Measurements from ENCODE around the gene CCDC159. TPM values are rescaled to one million over a fixed set of nuclear protein-coding genes. Genes with fewer than 3 reads are reported as not detected.
"Not testable (repeated sequence)": the region's sequence is repeated elsewhere in the genome, so short reads cannot be mapped to it uniquely, and the experiment has no call there.

Gene CCDC159, protein sequence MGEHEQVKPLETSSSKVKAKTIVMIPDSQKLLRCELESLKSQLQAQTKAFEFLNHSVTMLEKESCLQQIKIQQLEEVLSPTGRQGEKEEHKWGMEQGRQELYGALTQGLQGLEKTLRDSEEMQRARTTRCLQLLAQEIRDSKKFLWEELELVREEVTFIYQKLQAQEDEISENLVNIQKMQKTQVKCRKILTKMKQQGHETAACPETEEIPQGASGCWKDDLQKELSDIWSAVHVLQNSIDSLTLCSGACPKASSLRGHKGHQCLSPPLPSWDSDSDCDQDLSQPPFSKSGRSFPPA
- total RNA-seq = 10 to 100 TPM in 3 of 4 donors, 1 to 10 TPM in 1; 1.2 to 46.2 (median 16.4) TPM

DNA sequence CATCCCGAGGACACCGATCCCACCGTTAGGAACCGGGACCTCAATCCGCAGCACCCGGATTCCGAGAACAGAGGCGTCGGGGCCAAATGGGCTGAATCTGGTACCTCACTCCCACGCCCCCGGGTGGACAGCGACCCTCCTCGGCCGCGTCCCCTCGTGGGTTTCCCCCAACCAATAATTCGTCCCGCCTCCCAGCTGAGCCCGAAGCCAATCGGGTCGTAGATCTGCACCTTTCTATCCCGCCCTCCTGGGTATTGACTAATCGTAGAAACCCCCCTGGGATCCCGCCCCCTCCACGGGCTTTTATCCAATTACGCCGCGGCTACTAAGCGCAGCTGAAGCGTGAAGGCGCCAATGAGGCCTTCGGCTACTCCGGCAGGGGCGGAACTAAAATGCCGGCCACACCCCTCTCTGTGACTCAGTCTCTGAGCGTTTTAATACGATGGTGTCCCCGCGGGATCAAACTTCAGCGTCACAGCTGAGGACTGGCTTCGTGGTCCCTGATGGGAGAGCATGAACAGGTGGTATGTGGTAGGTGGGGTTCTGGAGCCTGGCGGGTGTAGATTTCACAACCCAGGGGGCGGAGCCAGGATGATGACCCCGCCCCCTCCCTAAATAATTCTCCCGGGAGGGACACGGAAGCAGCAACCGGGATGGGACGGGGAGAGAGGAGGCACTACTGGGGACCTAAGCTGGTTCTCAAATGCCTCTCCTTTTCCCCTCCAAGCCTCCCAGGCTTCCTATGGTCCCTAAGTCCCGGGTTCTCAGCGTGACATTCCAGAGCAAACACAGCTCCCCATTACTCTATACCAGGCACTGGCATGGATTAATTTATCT lies at the start of gene CCDC159, which contains the start of gene TMEM205:
CCDC159 (plus strand) TSS at position 416 of the 837 bp plus-strand sequence; CDS start at position 504, 88 bp downstream.
TMEM205 (minus strand) TSS at position 165 of the 837 bp plus-strand sequence. CDS start 649 bp downstream, outside the sequence.
- TF ChIP-seq POLR2A (IDR thresholded peaks at IDR 0.05) = peak; percentile 72 to 74
- TF ChIP-seq, protein P1, sequence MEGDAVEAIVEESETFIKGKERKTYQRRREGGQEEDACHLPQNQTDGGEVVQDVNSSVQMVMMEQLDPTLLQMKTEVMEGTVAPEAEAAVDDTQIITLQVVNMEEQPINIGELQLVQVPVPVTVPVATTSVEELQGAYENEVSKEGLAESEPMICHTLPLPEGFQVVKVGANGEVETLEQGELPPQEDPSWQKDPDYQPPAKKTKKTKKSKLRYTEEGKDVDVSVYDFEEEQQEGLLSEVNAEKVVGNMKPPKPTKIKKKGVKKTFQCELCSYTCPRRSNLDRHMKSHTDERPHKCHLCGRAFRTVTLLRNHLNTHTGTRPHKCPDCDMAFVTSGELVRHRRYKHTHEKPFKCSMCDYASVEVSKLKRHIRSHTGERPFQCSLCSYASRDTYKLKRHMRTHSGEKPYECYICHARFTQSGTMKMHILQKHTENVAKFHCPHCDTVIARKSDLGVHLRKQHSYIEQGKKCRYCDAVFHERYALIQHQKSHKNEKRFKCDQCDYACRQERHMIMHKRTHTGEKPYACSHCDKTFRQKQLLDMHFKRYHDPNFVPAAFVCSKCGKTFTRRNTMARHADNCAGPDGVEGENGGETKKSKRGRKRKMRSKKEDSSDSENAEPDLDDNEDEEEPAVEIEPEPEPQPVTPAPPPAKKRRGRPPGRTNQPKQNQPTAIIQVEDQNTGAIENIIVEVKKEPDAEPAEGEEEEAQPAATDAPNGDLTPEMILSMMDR (IDR thresholded peaks at IDR 0.05) = peak in 3 of 4 experiments; percentile 17 to 29 (median 17)
- peak; percentile 100 for DNase-seq
- Histone ChIP-seq H3K27me3 (no peaks in the 10 kb centered on the region), H3K4me3 (peak within 1 kb of the TSS; percentile 68 to 94), H3K4me1 (peaks cover 0 to 9% of the 10 kb centered on the region in 2 donors), H3K9me3 (no peaks in the 10 kb centered on the region), H3K27ac (peak within 1 kb of the TSS; percentile 86 to 94), H3K36me3 (no peaks in the 10 kb centered on the region)
- intact Hi-C loops (cut with DNase I; ENCODE audit: low total_unique reads) = no loop called here

DNA sequence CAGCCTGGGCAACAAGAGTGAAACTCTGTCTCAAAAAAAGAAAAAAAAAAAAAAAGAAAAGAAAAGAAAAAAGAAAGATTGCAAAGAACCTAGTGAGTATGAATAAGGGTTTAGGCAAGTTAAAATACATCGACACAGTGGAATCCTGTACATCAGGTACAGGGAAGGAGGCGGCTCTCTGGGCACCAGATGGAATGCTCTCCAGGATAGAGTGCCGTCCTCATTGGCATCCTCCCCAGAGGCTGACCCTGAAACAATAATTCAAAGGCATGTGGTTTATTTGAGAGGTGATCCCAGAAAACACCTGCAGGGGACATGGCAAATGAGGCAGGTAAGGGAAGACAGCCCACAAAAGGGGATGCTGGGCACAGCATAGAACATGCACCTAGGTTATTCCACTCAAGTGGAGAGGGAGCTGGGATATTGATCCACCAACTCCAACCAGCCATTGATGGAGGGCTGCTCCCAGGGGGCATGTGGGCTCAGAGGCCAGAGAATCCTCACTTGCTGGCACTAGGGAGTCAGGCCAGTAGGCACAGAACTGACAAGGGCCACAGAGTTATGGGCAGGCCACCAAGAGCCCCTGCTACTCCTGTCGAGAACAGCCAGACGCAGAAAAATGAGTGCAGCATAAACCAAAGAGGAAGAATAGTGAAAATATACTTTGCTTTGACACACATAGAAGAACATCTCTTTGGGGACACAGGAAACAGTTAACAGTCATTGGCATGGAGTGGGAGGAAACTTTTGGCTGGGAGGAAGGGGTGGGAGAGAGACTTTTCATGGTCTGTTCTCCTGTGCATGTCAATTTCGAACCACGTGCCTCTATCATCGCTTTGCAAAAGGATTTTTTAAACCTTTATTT lies 46.1 kb upstream of the CCDC159 start:
- intact Hi-C loops (cut with DNase I; ENCODE audit: low total_unique reads) = loop anchor here (10.0 kb wide), 2 partner anchors 55 to 205 kb away; partner anchors contain the start of genes PLPPR2 and ZNF653
- no peaks in the 10 kb centered on the region for H3K27me3 ChIP-seq
- no peak for TF ChIP-seq POLR2A (IDR thresholded peaks at IDR 0.05)

DNA sequence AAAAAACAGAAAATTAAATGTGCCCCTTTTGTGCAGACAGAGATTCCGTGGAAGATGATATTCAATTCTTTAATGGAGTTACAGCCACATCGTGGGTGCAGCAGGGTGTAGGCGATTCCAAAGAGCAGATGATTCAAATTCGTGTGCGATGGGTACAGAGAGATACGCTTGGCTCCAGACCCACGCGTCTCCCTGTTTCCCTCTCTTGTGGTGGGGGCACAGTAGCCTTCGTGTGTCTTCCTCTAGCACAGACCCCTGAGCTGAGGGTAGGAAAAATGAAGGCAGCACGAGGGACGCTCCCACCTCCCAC lies 45.6 kb upstream of the CCDC159 start:
- no peaks in the 10 kb centered on the region for H3K9me3 ChIP-seq
- no peaks in the 10 kb centered on the region for H3K4me1 ChIP-seq
- no peak overlapping the region for H3K4me3 ChIP-seq
- no peaks in the 10 kb centered on the region for H3K27me3 ChIP-seq
- intact Hi-C loops (cut with DNase I; ENCODE audit: low total_unique reads) = no loop called here
- H3K36me3 ChIP-seq = no peaks in the 10 kb centered on the region
- no peak for TF ChIP-seq POLR2A (IDR thresholded peaks at IDR 0.05)
- TF ChIP-seq, protein P1 (IDR thresholded peaks at IDR 0.05) = no peak
- no peak overlapping the region for H3K27ac ChIP-seq
- no peak for DNase-seq

More for the DNA sequence above, 46.1 kb upstream of the CCDC159 start:
- DNase-seq = no peak
- no peak overlapping the region for H3K27ac ChIP-seq
- no peaks in the 10 kb centered on the region for H3K9me3 ChIP-seq
- no peaks in the 10 kb centered on the region for H3K36me3 ChIP-seq
- H3K4me1 ChIP-seq = no peaks in the 10 kb centered on the region
- H3K4me3 ChIP-seq = no peak overlapping the region

DNA sequence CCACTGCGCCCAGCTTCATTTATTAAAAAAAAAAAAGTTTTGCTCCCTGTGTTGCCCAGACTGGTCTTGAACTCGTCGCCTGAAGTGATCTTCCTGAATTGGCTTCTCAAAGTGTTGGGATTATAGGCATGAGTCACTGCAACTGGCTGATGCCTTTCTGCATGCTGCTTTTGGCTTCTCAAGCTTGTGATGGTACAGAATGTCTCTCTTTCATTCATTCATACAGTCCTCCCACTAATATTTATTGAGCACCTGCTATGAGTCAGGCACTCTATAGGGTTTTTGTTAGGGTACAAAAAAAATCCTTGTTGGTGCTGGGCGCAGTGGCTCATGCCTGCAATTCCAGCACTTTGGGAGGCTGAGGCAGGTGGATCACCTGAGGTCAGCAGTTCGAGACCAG lies 41.4 kb upstream of the CCDC159 start:
- Histone ChIP-seq H3K27me3 (no peaks in the 10 kb centered on the region), H3K9me3 (no peaks in the 10 kb centered on the region), H3K4me1 (no peaks in the 10 kb centered on the region), H3K36me3 (no peaks in the 10 kb centered on the region), H3K27ac (no peak overlapping the region), H3K4me3 (no peak overlapping the region)
- intact Hi-C loops (cut with DNase I; ENCODE audit: low total_unique reads) = no loop called here
- TF ChIP-seq, protein P1 (IDR thresholded peaks at IDR 0.05) = no peak
- no peak for TF ChIP-seq POLR2A (IDR thresholded peaks at IDR 0.05)
- DNase-seq = no peak

DNA sequence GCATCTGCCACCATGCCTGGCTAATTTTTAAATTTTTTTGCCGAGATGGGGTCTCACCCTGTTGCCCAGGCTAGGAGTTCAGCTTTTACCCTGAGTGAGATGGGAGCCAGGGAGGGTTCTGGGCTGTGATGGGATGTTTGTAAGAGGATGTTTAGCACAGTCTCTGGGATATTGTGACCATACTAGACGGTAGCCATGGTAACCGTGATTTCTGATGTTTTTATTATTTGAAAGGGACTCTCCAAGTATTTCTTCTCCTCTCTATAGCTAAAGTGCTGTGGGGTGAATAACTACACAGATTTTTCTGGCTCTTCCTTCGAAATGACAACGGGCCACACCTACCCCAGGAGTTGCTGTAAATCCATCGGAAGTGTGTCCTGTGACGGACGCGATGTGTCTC lies 40.0 kb upstream of the CCDC159 start:
- DNase-seq = no peak
- TF ChIP-seq POLR2A (IDR thresholded peaks at IDR 0.05) = no peak
- TF ChIP-seq, protein P1 (IDR thresholded peaks at IDR 0.05) = no peak
- H3K4me1 ChIP-seq = no peaks in the 10 kb centered on the region
- no peaks in the 10 kb centered on the region for H3K27me3 ChIP-seq
- H3K4me3 ChIP-seq = no peak overlapping the region
- intact Hi-C loops (cut with DNase I; ENCODE audit: low total_unique reads) = no loop called here
- H3K27ac ChIP-seq = no peak overlapping the region
- H3K36me3 ChIP-seq = no peaks in the 10 kb centered on the region
- H3K9me3 ChIP-seq = no peaks in the 10 kb centered on the region

DNA sequence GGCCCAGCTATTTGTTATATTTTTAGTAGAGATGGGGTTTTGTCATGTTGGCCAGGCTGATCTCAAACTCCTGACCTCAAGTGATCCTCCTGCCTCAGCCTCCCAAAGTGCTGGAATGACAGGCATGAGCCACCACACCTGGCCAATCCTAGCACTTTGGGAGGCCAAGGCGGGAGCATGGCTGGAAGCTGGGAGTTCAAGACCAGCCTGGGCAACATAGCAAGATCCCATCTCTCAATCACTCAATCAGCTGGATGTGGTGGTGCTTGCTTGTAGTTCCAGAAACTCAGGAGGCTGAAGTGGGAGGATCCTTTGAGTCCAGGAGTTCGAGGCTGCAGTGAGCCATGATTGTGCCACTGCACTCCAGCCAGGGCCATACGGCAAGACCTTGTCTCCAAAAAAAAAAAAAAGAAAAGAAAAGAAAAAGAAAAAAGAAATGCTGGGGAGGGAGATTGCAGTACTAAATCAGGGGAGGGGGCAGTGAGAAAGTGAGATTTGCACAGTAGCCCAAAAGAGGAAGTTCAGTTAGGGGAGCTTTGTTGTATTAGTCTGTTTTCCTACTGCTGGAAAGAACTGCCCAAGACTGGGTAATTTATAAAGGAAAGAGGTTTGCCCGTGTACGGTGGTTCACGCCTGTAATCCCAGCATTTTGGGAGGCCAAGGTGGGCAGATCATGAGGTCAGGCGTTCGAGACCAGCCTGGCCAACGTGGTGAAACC lies 25.9 kb upstream of the CCDC159 start:
- H3K36me3 ChIP-seq; H3K27ac ChIP-seq; DNase-seq; H3K4me3 ChIP-seq; H3K27me3 ChIP-seq; H3K4me1 ChIP-seq; intact Hi-C loops (cut with DNase I; ENCODE audit: low total_unique reads); H3K9me3 ChIP-seq: not testable (repeated sequence)
